Measurements from ENCODE around the gene STIL.

GRCh38 chr1:47209725-47210325 lies 104.1 kb downstream of the STIL start:
- TF ChIP-seq POLR2A (IDR thresholded peaks at IDR 0.05; ENCODE audit: low read depth, low read length), result no peak
- no peak for TF ChIP-seq TAF1 (IDR thresholded peaks at IDR 0.05; ENCODE audit: borderline replicate concordance, low read depth, low read length)
- TF ChIP-seq POLR2AphosphoS5 (IDR thresholded peaks at IDR 0.05; ENCODE audit: low read depth, low read length), result no peak

All from GM12892 (cell line).